ENCODE data around the gene VASH2. TPM values are rescaled to one million over a fixed set of nuclear protein-coding genes. Genes with fewer than 3 reads are reported as not detected.

Gene VASH2
- total RNA-seq, 4 donors from 2014 or later = 0.67 to 9.0 (median 1.5) TPM

- H3K4me1 ChIP-seq = peaks cover 0 to 39% (median 3%) of the 10 kb centered on the region in 3 donors
- peak overlapping the region in 3 of 4 donors; percentile 1 to 72 (median 31) for H3K27ac ChIP-seq
- no peaks in the 10 kb centered on the region for H3K36me3 ChIP-seq
- H3K27me3 ChIP-seq = peaks cover 25% of the 10 kb centered on the region
- no peaks in the 10 kb centered on the region for H3K9me3 ChIP-seq
- no peak for TF ChIP-seq POLR2A (IDR thresholded peaks at IDR 0.05)
- TF ChIP-seq POLR2AphosphoS5 (IDR thresholded peaks at IDR 0.05) = no peak
- no peak for TF ChIP-seq EP300 (IDR thresholded peaks at IDR 0.05)
- no peak for TF ChIP-seq CTCF (IDR thresholded peaks at IDR 0.05)
- no peak for ATAC-seq
- 19 to 36% methylated on average over 3 of the region's 4 CpGs for WGBS, 2 donors (ENCODE audit: low coverage in 1 of 2)
- H3K4me3 ChIP-seq = peak overlapping the region in 1 of 2 donors; percentile 67
Measured at GRCh38 chr1:212951947-212952640, 1.8 kb downstream of the VASH2 start.

GRCh38 chr1:212952641-212952976 lies 2.3 kb downstream of the VASH2 start:
- H3K4me3 ChIP-seq = peak overlapping the region in 1 of 2 donors; percentile 7
- no peaks in the 10 kb centered on the region for H3K9me3 ChIP-seq
- H3K36me3 ChIP-seq = no peaks in the 10 kb centered on the region
- peak overlapping the region in 3 of 4 donors; percentile 31 to 72 (median 51) for H3K27ac ChIP-seq
- WGBS, 2 donors (ENCODE audit: low coverage in 1 of 2) = 48 to 62% methylated on average over 6 of the region's 8 CpGs
- TF ChIP-seq POLR2AphosphoS5 (IDR thresholded peaks at IDR 0.05) (no peak), POLR2A (IDR thresholded peaks at IDR 0.05) (no peak), EP300 (IDR thresholded peaks at IDR 0.05) (no peak), CTCF (IDR thresholded peaks at IDR 0.05) (no peak)
- peaks cover 0 to 39% (median 3%) of the 10 kb centered on the region in 3 donors for H3K4me1 ChIP-seq
- no peak for ATAC-seq
- peaks cover 25% of the 10 kb centered on the region for H3K27me3 ChIP-seq

- Histone ChIP-seq H3K36me3 (no peaks in the 10 kb centered on the region), H3K9me3 (no peaks in the 10 kb centered on the region), H3K4me3 (no peak overlapping the region), H3K4me1 (peaks cover 0 to 39% (median 3%) of the 10 kb centered on the region in 3 donors), H3K27ac (no peak overlapping the region), H3K27me3 (peaks cover 25% of the 10 kb centered on the region)
- 81 to 90% methylated on average over 2 to 3 of the region's 3 CpGs for WGBS, 2 donors (ENCODE audit: low coverage in 1 of 2)
- no peak for ATAC-seq
- TF ChIP-seq CTCF (IDR thresholded peaks at IDR 0.05) (no peak), POLR2AphosphoS5 (IDR thresholded peaks at IDR 0.05) (no peak), POLR2A (IDR thresholded peaks at IDR 0.05) (no peak), EP300 (IDR thresholded peaks at IDR 0.05) (no peak)
Measured at GRCh38 chr1:212953321-212953720, 3.0 kb downstream of the VASH2 start.

GRCh38 chr1:212954514-212954913 lies 4.2 kb downstream of the VASH2 start:
- Histone ChIP-seq H3K27ac (no peak overlapping the region), H3K27me3 (peaks cover 20% of the 10 kb centered on the region), H3K36me3 (no peaks in the 10 kb centered on the region), H3K9me3 (no peaks in the 10 kb centered on the region), H3K4me3 (no peak overlapping the region), H3K4me1 (peaks cover 0 to 39% (median 3%) of the 10 kb centered on the region in 3 donors)
- ATAC-seq = no peak
- TF ChIP-seq EP300 (IDR thresholded peaks at IDR 0.05) (no peak), CTCF (IDR thresholded peaks at IDR 0.05) (no peak), POLR2A (IDR thresholded peaks at IDR 0.05) (no peak), POLR2AphosphoS5 (IDR thresholded peaks at IDR 0.05) (no peak)
- 100% methylated on average over 2 of the region's 6 CpGs; no CpG with 5 or more reads in 1 of the 2 donors for WGBS, 2 donors (ENCODE audit: low coverage in 1 of 2)

GRCh38 chr1:212955098-212955497 lies 4.8 kb downstream of the VASH2 start:
- WGBS, 2 donors (ENCODE audit: low coverage in 1 of 2) = 100% methylated on average over 1 of the region's 3 CpGs; no CpG with 5 or more reads in 1 of the 2 donors
- no peak for TF ChIP-seq POLR2AphosphoS5 (IDR thresholded peaks at IDR 0.05)
- no peak for TF ChIP-seq CTCF (IDR thresholded peaks at IDR 0.05)
- TF ChIP-seq EP300 (IDR thresholded peaks at IDR 0.05) = no peak
- no peak for TF ChIP-seq POLR2A (IDR thresholded peaks at IDR 0.05)
- Histone ChIP-seq H3K4me1 (peaks cover 0 to 33% (median 3%) of the 10 kb centered on the region in 3 donors), H3K4me3 (no peak overlapping the region), H3K9me3 (no peaks in the 10 kb centered on the region), H3K27ac (no peak overlapping the region), H3K36me3 (no peaks in the 10 kb centered on the region), H3K27me3 (peaks cover 19% of the 10 kb centered on the region)
- no peak for ATAC-seq
